Smooth muscle cell (in vitro differentiated cells): ENCODE measurements around the gene SLC25A48. TPM values are rescaled to one million over a fixed set of nuclear protein-coding genes. Genes with fewer than 3 reads are reported as not detected.

Source experiments
- DNase-seq: peaks from one replicate; lab custom pipeline; 2025; ENCODE audit not compliant: unreplicated experiment; lab: John Stamatoyannopoulos, UW
- H2AFZ ChIP-seq: fragments of 200-600 bp; sonication (generic); 2 replicates; pipeline ENCODE4 v1.6.0; 2016; ENCODE audit warnings: antibody characterized with exemption, low read depth, mild to moderate bottlenecking
- H3F3A ChIP-seq: fragments of 200-600 bp; sonication (generic); 2 replicates; pipeline ENCODE4 v1.6.0; 2017; ENCODE audit warnings: antibody characterized with exemption, low read depth
- H3K27ac ChIP-seq: fragments of 200-600 bp; sonication (generic); 2 replicates; pipeline ENCODE4 v1.5.1; 2016; ENCODE audit warnings: low read depth, mild to moderate bottlenecking
- H3K27me3 ChIP-seq: fragments of 200-600 bp; sonication (generic); 2 replicates; pipeline ENCODE4 v1.6.1; 2016; ENCODE audit warnings: low read depth, mild to moderate bottlenecking
- H3K36me3 ChIP-seq: fragments of 200-600 bp; sonication (generic); 2 replicates; pipeline ENCODE4 v1.5.1; 2016; ENCODE audit warnings: low read depth
- H3K4me1 ChIP-seq: fragments of 200-600 bp; sonication (generic); 2 replicates; pipeline ENCODE4 v1.5.1; 2016; ENCODE audit warnings: low read depth
- H3K4me2 ChIP-seq: fragments of 200-600 bp; sonication (generic); 2 replicates; pipeline ENCODE4 v1.6.0; 2016; ENCODE audit warnings: mild to moderate bottlenecking
- H3K4me3 ChIP-seq: fragments of 200-600 bp; sonication (generic); 2 replicates; pipeline ENCODE4 v1.5.1; 2016; ENCODE audit warnings: mild to moderate bottlenecking
- H3K79me2 ChIP-seq: fragments of 200-600 bp; sonication (generic); 2 replicates; pipeline ENCODE4 v1.6.0; 2016; ENCODE audit warnings: low read depth, mild to moderate bottlenecking
- H3K9ac ChIP-seq: fragments of 200-600 bp; sonication (generic); 2 replicates; pipeline ENCODE4 v1.6.0; 2016; ENCODE audit warnings: low read depth
- H3K9me3 ChIP-seq: fragments of 200-600 bp; sonication (generic); replicated peaks from 2 replicates; pipeline ENCODE4 v1.5.1; 2016; ENCODE audit warnings: low read depth
- H4K20me1 ChIP-seq: fragments of 200-600 bp; sonication (generic); 2 replicates; pipeline ENCODE4 v1.6.0; 2016; ENCODE audit warnings: low read depth
- CTCF ChIP-seq: fragments of 200-600 bp; sonication (generic); IDR thresholded peaks from 2 replicates; pipeline ENCODE4 v1.5.1; 2017; ENCODE audit warnings: borderline replicate concordance, mild to moderate bottlenecking, antibody characterized with exemption; ENCODE audit not compliant: insufficient read depth, poor library complexity, severe bottlenecking
- WGBS: methylation state at CpG from one replicate; pipeline ENCODE4 v1.1.7; 2016; ENCODE audit warnings: low lambda C conversion rate; 5-methylcytosine and 5-hydroxymethylcytosine counted together
- polyA plus RNA-seq: library from polyadenylated mRNA; unstranded; fragments of >200 nt; fragmentation: Nextera tagmentation; extraction: Ambion mirVana; gene quantifications from 2 replicates; pipeline ENCODE4 v1.2.1, GENCODE V29; 2016
- total RNA-seq: library from RNA; depleted of rRNA; stranded (reverse); fragments of >200 nt; gene quantifications from 2 replicates; pipeline ENCODE4 v1.2.3, GENCODE V29; 2014

The SLC25A48 gene
- total and polyA plus RNA-seq, 2 experiments from 2014 or later: 0.85 to 4.0 TPM

GRCh38 chr5:135840959-135841358, 6.5 kb downstream of the SLC25A48 start:
- no peaks in the 10 kb centered on the region for H4K20me1 ChIP-seq
- no peak for DNase-seq
- 68% methylated on average over 4 of the region's 4 CpGs for WGBS

GRCh38 chr5:135842737-135843136, 8.3 kb downstream of the SLC25A48 start:
- no peak for TF ChIP-seq CTCF
- Histone ChIP-seq H3K9me3 (no peaks in the 10 kb centered on the region), H3K4me2 (no peak overlapping the region), H3F3A (no peaks in the 10 kb centered on the region), H4K20me1 (no peaks in the 10 kb centered on the region), H2AFZ (no peak overlapping the region), H3K27ac (no peak overlapping the region), H3K4me3 (no peak overlapping the region), H3K36me3 (no peaks in the 10 kb centered on the region), H3K79me2 (no peaks in the 10 kb centered on the region), H3K9ac (no peak overlapping the region), H3K4me1 (no peaks in the 10 kb centered on the region), H3K27me3 (peaks cover 32% of the 10 kb centered on the region)
- no peak for DNase-seq
- 70% methylated on average over 4 of the region's 4 CpGs for WGBS

More at GRCh38 chr5:135840959-135841358, 6.5 kb downstream of the SLC25A48 start:
- no peaks in the 10 kb centered on the region for H3K79me2 ChIP-seq
- H3K4me1 ChIP-seq: no peaks in the 10 kb centered on the region
- TF ChIP-seq CTCF: no peak
- H3K4me3 ChIP-seq: no peak overlapping the region
- H3K27me3 ChIP-seq: peaks cover 45% of the 10 kb centered on the region
- H3K9ac ChIP-seq: no peak overlapping the region
- no peak overlapping the region for H3K4me2 ChIP-seq
- H3K36me3 ChIP-seq: no peaks in the 10 kb centered on the region
- H2AFZ ChIP-seq: no peak overlapping the region
- H3K27ac ChIP-seq: no peak overlapping the region
- no peaks in the 10 kb centered on the region for H3K9me3 ChIP-seq
- H3F3A ChIP-seq: no peaks in the 10 kb centered on the region

- H3K79me2 ChIP-seq: no peaks in the 10 kb centered on the region
- H3F3A ChIP-seq: no peaks in the 10 kb centered on the region
- TF ChIP-seq CTCF: no peak
- H3K4me3 ChIP-seq: no peak overlapping the region
- H3K9ac ChIP-seq: no peak overlapping the region
- no peak overlapping the region for H3K27ac ChIP-seq
- H3K9me3 ChIP-seq: no peaks in the 10 kb centered on the region
- H3K27me3 ChIP-seq: peaks cover 32% of the 10 kb centered on the region
- H3K4me2 ChIP-seq: no peak overlapping the region
- no peaks in the 10 kb centered on the region for H3K4me1 ChIP-seq
- WGBS: 81% methylated on average over 6 of the region's 6 CpGs
- H2AFZ ChIP-seq: no peak overlapping the region
- no peaks in the 10 kb centered on the region for H4K20me1 ChIP-seq
- DNase-seq: no peak
- H3K36me3 ChIP-seq: no peaks in the 10 kb centered on the region
Measured at GRCh38 chr5:135843571-135844337, 9.3 kb downstream of the SLC25A48 start.

- no peak overlapping the region for H3K4me2 ChIP-seq
- H3F3A ChIP-seq: no peaks in the 10 kb centered on the region
- H3K4me1 ChIP-seq: no peaks in the 10 kb centered on the region
- H4K20me1 ChIP-seq: no peaks in the 10 kb centered on the region
- peaks cover 20% of the 10 kb centered on the region for H3K27me3 ChIP-seq
- H2AFZ ChIP-seq: no peak overlapping the region
- no peak overlapping the region for H3K4me3 ChIP-seq
- no peak overlapping the region for H3K27ac ChIP-seq
- no peak overlapping the region for H3K9ac ChIP-seq
- H3K36me3 ChIP-seq: no peaks in the 10 kb centered on the region
- H3K9me3 ChIP-seq: no peaks in the 10 kb centered on the region
- no peaks in the 10 kb centered on the region for H3K79me2 ChIP-seq
- no peak for DNase-seq
- TF ChIP-seq CTCF: no peak
Measured at GRCh38 chr5:135846311-135846710, 11.8 kb downstream of the SLC25A48 start.
